Breast epithelium (tissue), 4 donors: Measurements from ENCODE around the gene CEP112. TPM values are rescaled to one million over a fixed set of nuclear protein-coding genes. Genes with fewer than 3 reads are reported as not detected.

ENCODE experiments used
- DNase-seq, 2 donors: peaks; one replicate each; pipeline ENCODE4 v3.0.0-alpha.2; 2019; ENCODE audit warnings: low spot score in 2 of 2
- H3K27ac ChIP-seq, 2 donors: fragments of 200-600 bp; sonication (generic) in 1 of 2; one replicate each; pipeline ENCODE4 v1.5.1; 2016 to 2019; ENCODE audit warnings: mild to moderate bottlenecking in 1 of 2
- H3K27me3 ChIP-seq, 2 donors: fragments of 200-600 bp; sonication (generic) in 1 of 2; one replicate each; pipeline versions ENCODE4 v1.5.1 to v1.6.0; 2017 to 2019; ENCODE audit warnings: control low read depth in 1 of 2, mild to moderate bottlenecking in 1 of 2
- H3K36me3 ChIP-seq: fragments of 200-600 bp; one replicate; pipeline ENCODE4 v1.5.1; 2019
- H3K4me1 ChIP-seq, 2 donors: fragments of 200-600 bp; sonication (generic); one replicate each; pipeline ENCODE4 v1.5.1; 2016 to 2019; ENCODE audit warnings: control low read depth in 1 of 2
- H3K4me3 ChIP-seq, 3 donors: fragments of 200-600 bp; sonication (generic); 1 replicate in 2 of 3; 2 replicates in 1 of 3; pipeline ENCODE4 v1.5.1; 2016 to 2019; ENCODE audit warnings: mild to moderate bottlenecking in 3 of 3, moderate library complexity in 2 of 3
- H3K9me3 ChIP-seq, 2 donors: fragments of 200-600 bp; sonication (generic) in 1 of 2; one replicate each; pipeline ENCODE4 v1.5.1; 2016 to 2019; ENCODE audit warnings: control low read depth in 1 of 2
- CTCF ChIP-seq, 3 donors: fragments of 450-650 bp; IDR thresholded peaks; one replicate each; pipeline ENCODE4 v1.5.1; 2016 to 2017; ENCODE audit warnings: antibody characterized with exemption in 3 of 3, mild to moderate bottlenecking in 3 of 3, moderate library complexity in 3 of 3
- POLR2A ChIP-seq: fragments of 450-650 bp; IDR thresholded peaks from one replicate; pipeline ENCODE4 v1.6.1; 2016; ENCODE audit warnings: antibody characterized with exemption, mild to moderate bottlenecking, moderate library complexity
- POLR2AphosphoS5 ChIP-seq, 3 donors: sonication (generic); formaldehyde crosslinking; IDR thresholded peaks; one replicate each; pipeline ENCODE4 v1.6.1; 2017; ENCODE audit warnings: antibody characterized with exemption in 3 of 3
- intact Hi-C: fragments of 100-400 bp; cut with DNase I; formaldehyde crosslinking; loops from one replicate; pipeline ENCODE4 v1.15.1; 2023; ENCODE audit warnings: low total_unique reads
- total RNA-seq, 3 donors: library from RNA; depleted of rRNA; stranded (reverse); fragments of >200 nt; gene quantifications; one replicate each; pipeline ENCODE4 v1.1.0, GENCODE V29; 2016

Gene CEP112
- total RNA-seq, 3 donors from 2014 or later: 12.9 to 27.2 (median 18.0) TPM

DNA sequence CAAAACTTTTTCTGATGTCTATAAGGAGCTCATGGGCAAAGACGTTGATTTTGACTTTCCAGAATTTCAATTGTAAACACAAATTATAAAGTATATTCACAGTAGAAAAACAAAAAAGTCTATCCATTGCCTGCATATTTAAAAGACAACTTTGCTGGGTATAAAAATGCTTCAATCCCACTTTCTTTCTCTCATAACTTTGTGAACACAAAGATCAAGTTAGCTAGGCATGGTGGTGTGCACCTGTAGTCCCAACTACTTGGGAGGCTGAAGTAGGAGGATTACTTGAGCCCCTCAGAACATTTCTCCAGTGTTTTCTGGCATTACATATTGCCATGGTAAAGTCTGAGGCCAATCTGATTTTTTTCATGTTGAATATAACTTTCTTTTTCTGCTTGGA lies 547.4 kb downstream of the CEP112 start:
- intact Hi-C loops: no loop called here
- H3K27me3 ChIP-seq: no peaks in the 10 kb centered on the region
- H3K4me3 ChIP-seq: no peak overlapping the region
- H3K4me1 ChIP-seq: no peaks in the 10 kb centered on the region
- no peaks in the 10 kb centered on the region for H3K36me3 ChIP-seq
- no peaks in the 10 kb centered on the region for H3K9me3 ChIP-seq
- H3K27ac ChIP-seq: no peak overlapping the region
- no peak for DNase-seq
- TF ChIP-seq CTCF (IDR thresholded peaks at IDR 0.05) (no peak), POLR2AphosphoS5 (IDR thresholded peaks at IDR 0.05) (no peak), POLR2A (no peak)

DNA sequence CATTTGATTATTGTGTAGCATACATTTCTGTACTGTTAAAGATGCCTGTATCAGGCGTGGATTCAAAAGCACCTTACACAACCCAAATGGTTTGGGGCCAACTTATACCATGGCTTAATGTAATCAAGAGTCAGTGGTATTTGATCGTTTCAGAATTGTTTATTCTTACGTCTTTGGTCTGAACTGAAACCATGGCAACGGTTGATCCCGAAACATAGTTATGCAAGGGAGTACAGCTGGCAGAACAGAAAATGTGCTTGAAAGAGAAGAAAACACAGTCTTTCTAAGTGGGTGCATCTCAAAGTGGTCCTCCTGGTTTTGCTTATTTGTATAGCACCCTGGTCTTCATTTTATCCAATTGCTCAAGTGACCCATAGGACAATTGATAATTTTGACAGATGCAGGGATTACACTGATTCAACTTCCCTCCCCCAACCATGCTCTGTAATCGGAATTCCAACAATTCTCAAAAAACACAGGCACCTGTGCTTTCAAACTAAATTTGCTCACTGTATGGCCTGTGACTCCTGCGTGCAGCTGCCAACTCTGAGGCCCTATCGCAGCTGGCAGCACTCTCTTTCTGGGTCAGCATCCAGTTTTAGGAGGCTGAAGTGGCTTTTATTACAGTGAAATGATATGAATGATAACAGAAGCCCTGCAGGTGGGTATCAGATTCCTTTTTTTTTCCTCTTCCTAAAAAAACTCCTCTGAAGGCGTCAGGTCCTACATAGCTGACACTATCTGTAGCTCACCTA lies 553.5 kb downstream of the CEP112 start:
- DNase-seq: no peak

GRCh38 chr17:65637786-65638185 lies 554.1 kb downstream of the CEP112 start:
- H3K9me3 ChIP-seq: no peaks in the 10 kb centered on the region
- no peaks in the 10 kb centered on the region for H3K4me1 ChIP-seq
- no peak for DNase-seq
- H3K4me3 ChIP-seq: no peak overlapping the region
- no peak overlapping the region for H3K27ac ChIP-seq
- no peaks in the 10 kb centered on the region for H3K27me3 ChIP-seq
- TF ChIP-seq POLR2AphosphoS5 (IDR thresholded peaks at IDR 0.05) (no peak), CTCF (IDR thresholded peaks at IDR 0.05) (no peak)
- intact Hi-C loops: no loop called here
- no peaks in the 10 kb centered on the region for H3K36me3 ChIP-seq

More for the DNA sequence above, 553.5 kb downstream of the CEP112 start:
- intact Hi-C loops: no loop called here
- no peak overlapping the region for H3K4me3 ChIP-seq
- no peak overlapping the region for H3K27ac ChIP-seq
- TF ChIP-seq POLR2AphosphoS5 (IDR thresholded peaks at IDR 0.05) (no peak), CTCF (IDR thresholded peaks at IDR 0.05) (no peak), POLR2A (no peak)
- no peaks in the 10 kb centered on the region for H3K36me3 ChIP-seq
- H3K4me1 ChIP-seq: no peaks in the 10 kb centered on the region
- no peaks in the 10 kb centered on the region for H3K9me3 ChIP-seq
- H3K27me3 ChIP-seq: no peaks in the 10 kb centered on the region

GRCh38 chr17:65634533-65634932 lies 557.4 kb downstream of the CEP112 start:
- no peak overlapping the region for H3K27ac ChIP-seq
- TF ChIP-seq CTCF (IDR thresholded peaks at IDR 0.05): no peak
- TF ChIP-seq POLR2AphosphoS5 (IDR thresholded peaks at IDR 0.05): no peak
- no peak for TF ChIP-seq POLR2A
- no peaks in the 10 kb centered on the region for H3K27me3 ChIP-seq
- intact Hi-C loops: no loop called here
- H3K9me3 ChIP-seq: no peaks in the 10 kb centered on the region
- H3K4me3 ChIP-seq: no peak overlapping the region
- H3K4me1 ChIP-seq: no peaks in the 10 kb centered on the region
- no peak for DNase-seq
- no peaks in the 10 kb centered on the region for H3K36me3 ChIP-seq

DNA sequence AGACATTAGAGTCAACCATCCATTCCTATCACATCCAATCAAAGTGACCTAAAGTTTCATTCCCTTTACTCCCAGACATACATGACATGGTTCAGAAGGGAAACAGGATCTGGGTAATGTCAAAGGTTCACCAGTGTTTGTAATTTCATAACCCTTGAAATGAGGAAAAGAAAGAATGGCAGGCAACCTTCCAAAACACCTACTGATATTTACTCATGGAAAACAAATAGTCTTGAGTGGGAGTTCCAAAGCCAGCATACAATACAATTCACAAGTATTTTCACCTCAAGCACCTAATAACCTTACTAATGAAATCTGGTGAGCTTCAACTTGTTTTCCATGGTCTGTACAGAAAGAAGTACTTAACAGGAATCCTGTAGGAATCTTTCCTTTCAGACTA lies 557.9 kb downstream of the CEP112 start:
- H3K27ac ChIP-seq: no peak overlapping the region
- intact Hi-C loops: no loop called here
- no peak for TF ChIP-seq POLR2AphosphoS5 (IDR thresholded peaks at IDR 0.05)
- no peak for TF ChIP-seq POLR2A
- TF ChIP-seq CTCF (IDR thresholded peaks at IDR 0.05): no peak
- no peaks in the 10 kb centered on the region for H3K36me3 ChIP-seq
- no peaks in the 10 kb centered on the region for H3K27me3 ChIP-seq
- H3K4me1 ChIP-seq: no peaks in the 10 kb centered on the region
- no peak overlapping the region for H3K4me3 ChIP-seq
- no peak for DNase-seq
- no peaks in the 10 kb centered on the region for H3K9me3 ChIP-seq
